Liver (tissue), 3 donors: ENCODE data around the gene PDE4D.

ENCODE experiments used
- ATF3 ChIP-seq: IDR thresholded peaks from 2 replicates; pipeline ENCODE4 v1.6.1; 2016; ENCODE audit warnings: antibody characterized with exemption
- CTCF ChIP-seq: fragments of 150-350 bp; IDR thresholded peaks from 2 replicates; pipeline ENCODE4 v1.5.1; 2017; ENCODE audit warnings: improper control_type of control experiment, low read depth, low read length; ENCODE audit not compliant: missing input control
- FOXA1 ChIP-seq: IDR thresholded peaks from 2 replicates; pipeline ENCODE4 v1.6.1; 2016; ENCODE audit warnings: antibody characterized with exemption
- MAX ChIP-seq: IDR thresholded peaks from 2 replicates; pipeline ENCODE4 v1.6.1; 2016; ENCODE audit warnings: antibody characterized with exemption
- RAD21 ChIP-seq, 2 donors: IDR thresholded peaks; 2 replicates each; pipeline ENCODE4 v1.6.1; 2016; ENCODE audit warnings: antibody characterized with exemption in 2 of 2, mild to moderate bottlenecking in 2 of 2
- REST ChIP-seq: IDR thresholded peaks from 2 replicates; pipeline ENCODE4 v1.6.1; 2016; ENCODE audit warnings: antibody characterized with exemption, mild to moderate bottlenecking
- TAF1 ChIP-seq: conservative IDR thresholded peaks from 2 replicates; pipeline ENCODE4 v1.6.1; 2016; ENCODE audit warnings: antibody characterized with exemption, mild to moderate bottlenecking
- YY1 ChIP-seq: IDR thresholded peaks from 2 replicates; pipeline ENCODE4 v1.6.1; 2016; ENCODE audit warnings: antibody characterized with exemption, mild to moderate bottlenecking
- donor health status: healthy.
- donor health status: healthy.

GRCh38 chr5:59151162-59151889 lies 742.2 kb downstream of the PDE4D start:
- TF ChIP-seq TAF1 (no peak), CTCF (no peak), YY1 (no peak), MAX (no peak), REST (no peak), ATF3 (no peak), RAD21 (IDR thresholded peaks at IDR 0.05) (no peak), FOXA1 (no peak)
